Measurements from ENCODE around the gene DNAH3. TPM values are rescaled to one million over a fixed set of nuclear protein-coding genes. Genes with fewer than 3 reads are reported as not detected.

DNAH3 gene
- total and polyA plus RNA-seq, 2 of the 13 experiments (the other 11 are each of a cell fraction or from before 2014, with no cell fraction given): 0.07 to 0.08 TPM

DNA sequence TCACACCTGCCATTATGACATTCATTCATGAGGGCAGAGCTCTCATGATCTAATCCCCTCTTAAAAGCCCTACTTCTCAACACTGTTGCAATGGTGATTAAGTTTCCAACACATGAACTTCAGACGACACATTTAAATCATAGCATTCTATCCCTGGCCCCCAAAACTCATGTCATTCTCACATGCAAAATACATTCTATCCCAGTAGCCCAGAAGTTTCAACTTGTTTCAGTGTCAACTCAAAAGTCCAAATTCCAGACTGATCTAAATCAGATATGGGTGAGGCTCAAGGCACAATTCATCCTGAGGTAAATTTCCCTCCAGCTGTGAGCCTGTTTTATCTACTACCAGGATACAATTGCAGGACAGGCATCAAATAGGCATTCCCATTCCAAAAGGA lies 224.9 kb downstream of the DNAH3 start (continued):
- TF ChIP-seq SMC3 (IDR thresholded peaks at IDR 0.05; ENCODE audit: low read length) (peak; percentile 13; the same call in 1 of the 2 replicates), ZNF335 (CRISPR knock-in tag; IDR thresholded peaks at IDR 0.05) (no peak), NAIF1 (CRISPR knock-in tag; IDR thresholded peaks at IDR 0.05; ENCODE audit: borderline replicate concordance) (no peak), HMG20A (CRISPR knock-in tag; IDR thresholded peaks at IDR 0.05; ENCODE audit: borderline replicate concordance) (peak; percentile 28; the same call in 1 of the 2 replicates), NFKB2 (CRISPR knock-in tag; IDR thresholded peaks at IDR 0.05; ENCODE audit: borderline replicate concordance) (no peak), ZNF207 (IDR thresholded peaks at IDR 0.05; ENCODE audit: borderline replicate concordance) (no peak), MZF1 (CRISPR knock-in tag; IDR thresholded peaks at IDR 0.05; ENCODE audit: borderline replicate concordance) (no peak), SMARCE1 (IDR thresholded peaks at IDR 0.05; ENCODE audit: borderline replicate concordance) (no peak), GFI1 (CRISPR knock-in tag; IDR thresholded peaks at IDR 0.05; ENCODE audit: borderline replicate concordance) (no peak), NFATC3 (CRISPR knock-in tag; IDR thresholded peaks at IDR 0.05) (no peak), ZSCAN30 (CRISPR knock-in tag; IDR thresholded peaks at IDR 0.05) (no peak)
- TF ChIP-seq, protein P1, sequence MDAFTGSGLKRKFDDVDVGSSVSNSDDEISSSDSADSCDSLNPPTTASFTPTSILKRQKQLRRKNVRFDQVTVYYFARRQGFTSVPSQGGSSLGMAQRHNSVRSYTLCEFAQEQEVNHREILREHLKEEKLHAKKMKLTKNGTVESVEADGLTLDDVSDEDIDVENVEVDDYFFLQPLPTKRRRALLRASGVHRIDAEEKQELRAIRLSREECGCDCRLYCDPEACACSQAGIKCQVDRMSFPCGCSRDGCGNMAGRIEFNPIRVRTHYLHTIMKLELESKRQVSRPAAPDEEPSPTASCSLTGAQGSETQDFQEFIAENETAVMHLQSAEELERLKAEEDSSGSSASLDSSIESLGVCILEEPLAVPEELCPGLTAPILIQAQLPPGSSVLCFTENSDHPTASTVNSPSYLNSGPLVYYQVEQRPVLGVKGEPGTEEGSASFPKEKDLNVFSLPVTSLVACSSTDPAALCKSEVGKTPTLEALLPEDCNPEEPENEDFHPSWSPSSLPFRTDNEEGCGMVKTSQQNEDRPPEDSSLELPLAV (CRISPR knock-in tag; conservative IDR thresholded peaks at IDR 0.05; ENCODE audit: low read depth): no peak
- TF ChIP-seq, protein P2, sequence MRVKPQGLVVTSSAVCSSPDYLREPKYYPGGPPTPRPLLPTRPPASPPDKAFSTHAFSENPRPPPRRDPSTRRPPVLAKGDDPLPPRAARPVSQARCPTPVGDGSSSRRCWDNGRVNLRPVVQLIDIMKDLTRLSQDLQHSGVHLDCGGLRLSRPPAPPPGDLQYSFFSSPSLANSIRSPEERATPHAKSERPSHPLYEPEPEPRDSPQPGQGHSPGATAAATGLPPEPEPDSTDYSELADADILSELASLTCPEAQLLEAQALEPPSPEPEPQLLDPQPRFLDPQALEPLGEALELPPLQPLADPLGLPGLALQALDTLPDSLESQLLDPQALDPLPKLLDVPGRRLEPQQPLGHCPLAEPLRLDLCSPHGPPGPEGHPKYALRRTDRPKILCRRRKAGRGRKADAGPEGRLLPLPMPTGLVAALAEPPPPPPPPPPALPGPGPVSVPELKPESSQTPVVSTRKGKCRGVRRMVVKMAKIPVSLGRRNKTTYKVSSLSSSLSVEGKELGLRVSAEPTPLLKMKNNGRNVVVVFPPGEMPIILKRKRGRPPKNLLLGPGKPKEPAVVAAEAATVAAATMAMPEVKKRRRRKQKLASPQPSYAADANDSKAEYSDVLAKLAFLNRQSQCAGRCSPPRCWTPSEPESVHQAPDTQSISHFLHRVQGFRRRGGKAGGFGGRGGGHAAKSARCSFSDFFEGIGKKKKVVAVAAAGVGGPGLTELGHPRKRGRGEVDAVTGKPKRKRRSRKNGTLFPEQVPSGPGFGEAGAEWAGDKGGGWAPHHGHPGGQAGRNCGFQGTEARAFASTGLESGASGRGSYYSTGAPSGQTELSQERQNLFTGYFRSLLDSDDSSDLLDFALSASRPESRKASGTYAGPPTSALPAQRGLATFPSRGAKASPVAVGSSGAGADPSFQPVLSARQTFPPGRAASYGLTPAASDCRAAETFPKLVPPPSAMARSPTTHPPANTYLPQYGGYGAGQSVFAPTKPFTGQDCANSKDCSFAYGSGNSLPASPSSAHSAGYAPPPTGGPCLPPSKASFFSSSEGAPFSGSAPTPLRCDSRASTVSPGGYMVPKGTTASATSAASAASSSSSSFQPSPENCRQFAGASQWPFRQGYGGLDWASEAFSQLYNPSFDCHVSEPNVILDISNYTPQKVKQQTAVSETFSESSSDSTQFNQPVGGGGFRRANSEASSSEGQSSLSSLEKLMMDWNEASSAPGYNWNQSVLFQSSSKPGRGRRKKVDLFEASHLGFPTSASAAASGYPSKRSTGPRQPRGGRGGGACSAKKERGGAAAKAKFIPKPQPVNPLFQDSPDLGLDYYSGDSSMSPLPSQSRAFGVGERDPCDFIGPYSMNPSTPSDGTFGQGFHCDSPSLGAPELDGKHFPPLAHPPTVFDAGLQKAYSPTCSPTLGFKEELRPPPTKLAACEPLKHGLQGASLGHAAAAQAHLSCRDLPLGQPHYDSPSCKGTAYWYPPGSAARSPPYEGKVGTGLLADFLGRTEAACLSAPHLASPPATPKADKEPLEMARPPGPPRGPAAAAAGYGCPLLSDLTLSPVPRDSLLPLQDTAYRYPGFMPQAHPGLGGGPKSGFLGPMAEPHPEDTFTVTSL (CRISPR knock-in tag; IDR thresholded peaks at IDR 0.05; ENCODE audit: borderline replicate concordance): peak; percentile 66; the same call in 1 of the 2 replicates
- TF ChIP-seq, protein P3, sequence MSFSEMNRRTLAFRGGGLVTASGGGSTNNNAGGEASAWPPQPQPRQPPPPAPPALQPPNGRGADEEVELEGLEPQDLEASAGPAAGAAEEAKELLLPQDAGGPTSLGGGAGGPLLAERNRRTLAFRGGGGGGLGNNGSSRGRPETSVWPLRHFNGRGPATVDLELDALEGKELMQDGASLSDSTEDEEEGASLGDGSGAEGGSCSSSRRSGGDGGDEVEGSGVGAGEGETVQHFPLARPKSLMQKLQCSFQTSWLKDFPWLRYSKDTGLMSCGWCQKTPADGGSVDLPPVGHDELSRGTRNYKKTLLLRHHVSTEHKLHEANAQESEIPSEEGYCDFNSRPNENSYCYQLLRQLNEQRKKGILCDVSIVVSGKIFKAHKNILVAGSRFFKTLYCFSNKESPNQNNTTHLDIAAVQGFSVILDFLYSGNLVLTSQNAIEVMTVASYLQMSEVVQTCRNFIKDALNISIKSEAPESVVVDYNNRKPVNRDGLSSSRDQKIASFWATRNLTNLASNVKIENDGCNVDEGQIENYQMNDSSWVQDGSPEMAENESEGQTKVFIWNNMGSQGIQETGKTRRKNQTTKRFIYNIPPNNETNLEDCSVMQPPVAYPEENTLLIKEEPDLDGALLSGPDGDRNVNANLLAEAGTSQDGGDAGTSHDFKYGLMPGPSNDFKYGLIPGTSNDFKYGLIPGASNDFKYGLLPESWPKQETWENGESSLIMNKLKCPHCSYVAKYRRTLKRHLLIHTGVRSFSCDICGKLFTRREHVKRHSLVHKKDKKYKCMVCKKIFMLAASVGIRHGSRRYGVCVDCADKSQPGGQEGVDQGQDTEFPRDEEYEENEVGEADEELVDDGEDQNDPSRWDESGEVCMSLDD (CRISPR knock-in tag; IDR thresholded peaks at IDR 0.05; ENCODE audit: borderline replicate concordance): no peak
- TF ChIP-seq, protein P4, sequence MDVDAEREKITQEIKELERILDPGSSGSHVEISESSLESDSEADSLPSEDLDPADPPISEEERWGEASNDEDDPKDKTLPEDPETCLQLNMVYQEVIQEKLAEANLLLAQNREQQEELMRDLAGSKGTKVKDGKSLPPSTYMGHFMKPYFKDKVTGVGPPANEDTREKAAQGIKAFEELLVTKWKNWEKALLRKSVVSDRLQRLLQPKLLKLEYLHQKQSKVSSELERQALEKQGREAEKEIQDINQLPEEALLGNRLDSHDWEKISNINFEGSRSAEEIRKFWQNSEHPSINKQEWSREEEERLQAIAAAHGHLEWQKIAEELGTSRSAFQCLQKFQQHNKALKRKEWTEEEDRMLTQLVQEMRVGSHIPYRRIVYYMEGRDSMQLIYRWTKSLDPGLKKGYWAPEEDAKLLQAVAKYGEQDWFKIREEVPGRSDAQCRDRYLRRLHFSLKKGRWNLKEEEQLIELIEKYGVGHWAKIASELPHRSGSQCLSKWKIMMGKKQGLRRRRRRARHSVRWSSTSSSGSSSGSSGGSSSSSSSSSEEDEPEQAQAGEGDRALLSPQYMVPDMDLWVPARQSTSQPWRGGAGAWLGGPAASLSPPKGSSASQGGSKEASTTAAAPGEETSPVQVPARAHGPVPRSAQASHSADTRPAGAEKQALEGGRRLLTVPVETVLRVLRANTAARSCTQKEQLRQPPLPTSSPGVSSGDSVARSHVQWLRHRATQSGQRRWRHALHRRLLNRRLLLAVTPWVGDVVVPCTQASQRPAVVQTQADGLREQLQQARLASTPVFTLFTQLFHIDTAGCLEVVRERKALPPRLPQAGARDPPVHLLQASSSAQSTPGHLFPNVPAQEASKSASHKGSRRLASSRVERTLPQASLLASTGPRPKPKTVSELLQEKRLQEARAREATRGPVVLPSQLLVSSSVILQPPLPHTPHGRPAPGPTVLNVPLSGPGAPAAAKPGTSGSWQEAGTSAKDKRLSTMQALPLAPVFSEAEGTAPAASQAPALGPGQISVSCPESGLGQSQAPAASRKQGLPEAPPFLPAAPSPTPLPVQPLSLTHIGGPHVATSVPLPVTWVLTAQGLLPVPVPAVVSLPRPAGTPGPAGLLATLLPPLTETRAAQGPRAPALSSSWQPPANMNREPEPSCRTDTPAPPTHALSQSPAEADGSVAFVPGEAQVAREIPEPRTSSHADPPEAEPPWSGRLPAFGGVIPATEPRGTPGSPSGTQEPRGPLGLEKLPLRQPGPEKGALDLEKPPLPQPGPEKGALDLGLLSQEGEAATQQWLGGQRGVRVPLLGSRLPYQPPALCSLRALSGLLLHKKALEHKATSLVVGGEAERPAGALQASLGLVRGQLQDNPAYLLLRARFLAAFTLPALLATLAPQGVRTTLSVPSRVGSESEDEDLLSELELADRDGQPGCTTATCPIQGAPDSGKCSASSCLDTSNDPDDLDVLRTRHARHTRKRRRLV (CRISPR knock-in tag; IDR thresholded peaks at IDR 0.05): no peak

All from HepG2 (cell line).